ENCODE results near the gene FGFR1OP2.

- TF ChIP-seq POLR2A (IDR thresholded peaks at IDR 0.05) (no peak), POLR2AphosphoS5 (IDR thresholded peaks at IDR 0.05) (no peak)
These were observed 65.4 kb downstream of the FGFR1OP2 start for GRCh38 chr12:27003421-27004381.

Data from spleen (tissue), 3 donors.